NCI-H1694 (cell line): Measurements from ENCODE around the gene GSTM5.
"Not testable (repeated sequence)": the region's sequence is repeated elsewhere in the genome, so short reads cannot be mapped to it uniquely, and the experiment has no call there.

Experiments
- DNase-seq: peaks from one replicate; lab custom pipeline; 2025; lab: John Stamatoyannopoulos, UW

The GSTM5 gene

DNA sequence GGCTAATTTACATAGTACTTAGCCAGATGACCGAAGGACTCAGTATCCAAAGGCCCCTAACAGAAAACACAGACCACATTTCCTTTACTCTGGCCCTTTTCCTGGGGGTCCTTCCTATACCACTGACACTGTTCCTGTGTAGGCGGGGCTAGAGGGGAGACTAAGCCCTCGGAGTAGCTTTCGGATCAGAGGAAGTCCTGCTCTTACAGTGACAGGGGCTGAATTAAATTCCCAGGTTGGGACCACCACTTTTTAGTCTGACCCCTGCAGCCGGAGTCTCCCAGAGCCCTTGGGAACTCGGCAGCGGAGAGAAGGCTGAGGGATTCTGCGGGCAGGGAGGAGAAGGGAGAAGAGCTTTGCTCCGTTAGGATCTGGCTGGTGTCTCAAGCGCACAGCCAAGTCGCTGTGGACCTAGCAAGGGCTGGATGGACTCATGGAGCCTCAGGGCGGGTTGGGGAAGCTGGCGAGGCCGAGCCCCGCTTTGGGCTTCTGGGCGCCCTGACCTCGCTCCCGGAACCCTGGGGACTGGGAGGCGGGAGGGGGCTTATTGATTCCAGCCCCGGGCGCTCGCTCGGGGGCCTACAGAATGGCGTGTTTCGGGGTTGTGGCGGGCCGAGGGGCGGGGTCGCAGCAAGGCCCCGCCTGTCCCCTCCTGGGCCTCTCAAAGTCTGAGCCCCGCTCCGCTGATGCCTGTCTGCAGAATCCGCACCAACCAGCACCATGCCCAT, at the start of gene GSTM5:
Gene GSTM5 (plus strand): TSS at position 659 of the 728 bp plus-strand sequence. CDS start 62 bp downstream, at position 721.
- DNase-seq: not testable (repeated sequence)

DNA sequence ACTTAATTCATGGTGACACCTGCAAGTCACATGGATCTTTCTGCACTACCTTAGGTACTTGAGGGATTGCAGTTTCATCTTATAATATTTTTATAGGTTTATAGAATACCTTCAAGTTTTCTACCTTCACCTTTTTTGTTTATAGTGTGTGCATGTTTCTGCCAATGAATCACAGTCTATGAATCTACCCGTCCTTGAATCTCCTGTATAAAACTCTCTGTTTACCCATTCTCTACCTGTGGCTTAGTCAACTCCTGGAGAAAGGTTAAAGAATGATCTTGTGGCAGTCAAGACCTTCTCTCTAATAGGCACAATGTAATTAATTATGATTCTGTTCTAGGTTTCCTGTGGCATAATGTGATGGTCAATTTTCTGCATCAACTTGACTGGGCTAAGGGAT, 47.4 kb upstream of the GSTM5 start:
- no peak for DNase-seq

DNA sequence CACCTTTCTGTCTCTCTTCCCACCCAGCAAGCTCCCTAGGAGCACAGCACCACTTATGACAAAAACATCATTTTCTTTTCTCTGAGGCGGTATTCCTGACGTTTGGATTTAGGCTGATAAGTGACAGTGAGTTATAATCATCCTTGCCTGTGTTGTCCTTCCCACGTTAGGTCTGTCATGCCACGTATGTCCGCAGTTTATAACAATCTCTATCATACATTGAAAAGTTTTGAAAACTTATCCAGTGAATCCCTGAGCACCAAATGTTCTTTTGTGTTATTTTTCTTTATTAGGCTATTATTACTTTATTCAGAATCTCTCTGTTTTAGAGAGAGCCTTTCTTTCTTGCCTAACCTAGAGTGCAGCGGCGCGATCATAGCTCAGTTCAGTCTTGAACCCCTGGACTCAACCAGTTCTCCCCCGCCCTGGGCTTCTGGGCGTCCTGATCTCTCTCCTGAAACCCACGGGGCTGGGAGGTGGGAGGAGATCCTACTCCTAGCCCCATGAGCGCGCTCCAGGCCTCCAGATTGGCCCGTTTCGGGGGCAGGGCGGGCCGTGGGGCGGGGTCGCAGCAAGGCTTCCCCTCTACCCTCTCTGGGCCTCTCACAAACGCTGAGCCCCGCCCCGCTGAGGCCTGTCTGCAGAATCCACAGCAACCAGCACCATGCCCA, 44.5 kb upstream of the GSTM5 start, which contains the start of gene GSTM2:
Gene GSTM2 (plus strand): TSS at position 606 of the 671 bp plus-strand sequence. CDS start 59 bp downstream, at position 665.
- DNase-seq: peak; percentile 86

DNA sequence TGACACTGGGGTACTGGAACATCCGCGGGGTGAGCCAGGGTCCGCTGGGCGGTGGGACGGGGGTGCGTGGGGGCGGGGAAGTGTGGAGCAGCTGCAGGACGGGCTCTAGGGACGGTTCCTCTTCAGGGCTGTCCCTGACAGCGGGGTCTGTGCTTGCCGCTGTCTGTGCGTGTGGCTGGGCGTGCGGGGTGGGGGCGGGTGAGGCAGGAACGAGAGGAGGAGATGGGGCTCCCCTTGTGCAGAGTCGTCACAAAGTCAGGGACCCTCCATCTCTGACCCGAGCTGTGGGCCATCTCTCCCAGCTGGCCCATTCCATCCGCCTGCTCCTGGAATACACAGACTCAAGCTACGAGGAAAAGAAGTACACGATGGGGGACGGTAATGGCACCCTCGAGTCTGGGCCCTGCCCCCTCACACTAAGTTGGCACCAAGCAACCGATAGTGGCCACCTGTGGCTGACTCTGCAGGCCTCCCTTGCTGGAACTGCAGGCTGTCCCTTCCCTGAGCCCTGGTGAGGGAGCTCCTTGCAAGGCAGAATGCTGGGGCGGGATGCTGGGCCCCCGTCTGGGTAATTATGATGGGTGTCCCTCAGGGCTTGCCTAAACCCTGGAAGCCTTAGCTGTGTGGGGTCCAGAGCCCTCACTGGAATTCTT, 43.8 kb upstream of the GSTM5 start:
- no peak for DNase-seq

DNA sequence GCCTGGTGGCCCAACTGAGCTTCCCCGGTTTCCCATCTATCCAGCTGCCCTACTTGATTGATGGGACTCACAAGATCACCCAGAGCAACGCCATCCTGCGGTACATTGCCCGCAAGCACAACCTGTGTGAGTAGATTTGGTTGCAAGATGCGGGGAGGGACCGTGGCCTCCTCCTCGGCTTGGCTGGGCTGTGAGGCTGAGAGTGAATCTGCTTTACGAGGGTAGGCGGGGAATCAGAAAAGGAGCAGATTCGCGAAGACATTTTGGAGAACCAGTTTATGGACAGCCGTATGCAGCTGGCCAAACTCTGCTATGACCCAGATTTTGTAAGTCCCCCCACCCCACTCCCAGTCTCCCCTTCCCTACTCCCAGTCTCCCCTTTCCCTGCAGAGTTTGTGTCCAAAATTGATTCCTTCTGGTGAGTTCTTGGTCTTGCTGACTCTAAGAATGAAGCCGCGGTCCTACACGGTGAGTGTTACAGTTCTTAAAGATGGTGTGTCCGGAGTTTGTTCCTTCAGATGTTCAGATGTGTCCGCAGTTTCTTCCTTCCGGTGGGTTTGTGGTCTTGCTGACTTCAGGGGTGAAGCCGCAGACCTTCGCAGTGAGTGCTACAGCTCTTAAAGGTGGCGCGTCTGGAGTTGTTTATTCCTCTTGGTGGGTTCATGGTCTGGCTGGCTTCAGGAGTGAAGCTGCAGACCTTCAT, 42.7 kb upstream of the GSTM5 start:
- no peak for DNase-seq

DNA sequence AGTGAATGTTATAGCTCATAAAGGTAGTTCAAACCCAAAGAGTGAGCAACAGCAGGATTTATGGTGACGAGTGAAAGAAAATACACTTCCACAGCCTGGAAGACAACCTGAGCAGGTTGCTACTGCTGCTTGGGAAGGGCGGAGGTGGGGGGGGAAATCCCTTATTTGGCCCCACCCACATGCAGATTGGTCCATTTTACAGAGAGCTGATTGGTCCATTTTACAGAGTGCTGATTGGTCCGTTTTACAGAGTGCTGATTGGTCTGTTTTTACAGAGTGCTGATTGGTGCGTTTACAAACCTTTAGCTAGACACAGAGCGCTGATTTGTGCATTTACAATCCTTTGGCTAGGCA, 42.1 kb upstream of the GSTM5 start:
- not testable (repeated sequence) for DNase-seq

DNA sequence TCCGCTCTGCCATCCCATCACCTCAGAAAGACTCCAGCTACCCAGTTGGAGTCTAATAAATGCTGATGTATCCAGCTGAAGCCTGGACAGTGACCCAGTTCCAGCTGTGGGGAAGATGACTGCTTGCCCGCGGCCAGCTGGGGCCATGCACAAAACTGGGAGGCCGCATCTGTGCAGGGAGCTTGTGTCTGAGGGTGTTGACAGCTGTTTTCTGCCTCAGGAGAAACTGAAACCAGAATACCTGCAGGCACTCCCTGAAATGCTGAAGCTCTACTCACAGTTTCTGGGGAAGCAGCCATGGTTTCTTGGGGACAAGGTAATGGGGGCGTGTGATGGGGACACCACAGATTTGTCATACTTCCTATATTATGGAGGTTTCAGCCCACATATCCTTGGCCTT, 41.0 kb upstream of the GSTM5 start:
- DNase-seq: no peak

DNA sequence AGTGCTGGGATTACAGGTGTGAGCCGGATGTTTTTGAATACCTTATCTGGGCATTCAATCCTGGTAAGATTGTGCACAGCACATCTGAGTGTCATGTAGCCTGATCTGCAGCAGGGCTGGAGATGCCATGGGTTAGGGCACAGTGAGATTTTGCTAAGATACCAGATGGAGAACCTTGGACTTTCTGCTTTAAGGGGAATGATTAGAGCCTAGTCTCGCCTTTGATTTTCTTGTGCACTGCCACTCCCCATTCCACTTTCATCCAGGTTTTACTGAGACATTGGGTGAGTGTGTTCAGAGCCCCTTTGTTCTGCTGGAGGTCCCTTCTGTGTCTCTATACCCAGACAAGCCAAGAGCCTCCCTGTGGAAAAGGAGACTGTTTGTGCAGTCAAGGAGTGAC, 38.2 kb upstream of the GSTM5 start:
- DNase-seq: not testable (repeated sequence)

DNA sequence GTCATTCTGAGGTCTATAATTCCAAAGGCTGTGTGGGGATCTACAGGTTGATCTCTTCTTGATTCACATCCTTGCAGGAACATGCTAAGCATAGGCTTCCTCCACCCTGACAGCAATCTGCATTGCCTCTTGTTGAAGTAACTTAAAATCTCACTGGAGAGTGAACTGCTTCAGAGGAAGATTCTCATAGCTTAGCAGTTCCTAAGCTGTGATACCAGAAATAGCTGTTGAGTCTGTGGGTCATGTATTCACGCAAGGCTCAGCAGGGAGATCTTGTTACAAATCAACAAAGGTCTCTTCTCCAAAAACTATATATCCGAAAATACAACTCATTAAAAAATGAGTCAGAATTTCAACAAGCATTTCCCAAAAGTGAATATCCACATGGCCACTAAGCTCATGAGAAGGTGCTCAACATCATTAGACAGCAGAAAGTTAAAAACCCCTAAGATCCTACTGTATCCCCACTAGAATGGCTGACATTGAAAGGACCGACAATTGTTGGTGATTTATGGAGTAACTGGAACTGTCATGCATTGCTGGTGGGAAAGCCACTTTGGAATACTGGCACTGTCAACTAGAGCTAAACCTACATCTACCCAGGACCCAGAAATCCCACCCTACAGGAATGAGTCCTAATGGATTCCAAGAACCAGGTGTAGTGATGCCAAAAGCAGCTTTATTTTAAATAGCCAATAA, 35.2 kb upstream of the GSTM5 start:
- not testable (repeated sequence) for DNase-seq

DNA sequence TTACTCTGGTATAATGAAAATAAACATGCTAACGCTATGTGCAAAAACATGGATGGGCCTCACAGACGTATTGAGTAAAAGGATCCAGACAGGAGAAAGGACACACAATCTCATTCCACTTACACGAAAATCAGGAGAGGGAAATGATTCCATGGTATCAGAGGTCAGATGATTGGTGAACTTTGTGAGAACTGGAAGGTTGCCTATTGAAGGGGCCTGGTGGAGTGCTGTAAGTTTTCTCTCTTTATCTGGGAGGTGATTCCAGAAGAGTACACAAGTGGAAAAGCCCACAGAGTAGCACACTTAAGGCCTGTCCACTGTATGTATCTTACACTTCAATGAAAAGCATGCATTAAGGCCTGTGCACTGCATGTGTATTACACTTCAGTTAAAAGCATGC, 34.6 kb upstream of the GSTM5 start:
- no peak for DNase-seq

DNA sequence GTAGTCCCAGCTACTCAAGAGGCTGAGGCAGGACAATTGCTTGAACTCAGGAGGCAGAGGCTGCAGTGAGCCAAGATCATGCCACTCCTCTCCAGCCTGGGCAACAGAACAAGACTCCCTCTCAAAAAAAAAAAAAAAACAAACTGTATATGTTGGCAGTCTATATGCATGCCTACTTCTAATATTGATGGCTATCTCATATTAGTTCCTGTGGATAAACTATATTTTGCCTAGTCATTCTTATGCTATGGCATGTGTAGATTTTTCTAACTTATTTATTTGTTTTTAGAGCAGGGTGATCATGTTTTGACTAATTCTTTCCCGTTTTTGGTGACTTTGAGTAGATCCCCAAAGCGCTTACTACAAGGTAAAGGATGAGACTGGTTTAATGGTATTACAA, 33.4 kb upstream of the GSTM5 start:
- DNase-seq: not testable (repeated sequence)

DNA sequence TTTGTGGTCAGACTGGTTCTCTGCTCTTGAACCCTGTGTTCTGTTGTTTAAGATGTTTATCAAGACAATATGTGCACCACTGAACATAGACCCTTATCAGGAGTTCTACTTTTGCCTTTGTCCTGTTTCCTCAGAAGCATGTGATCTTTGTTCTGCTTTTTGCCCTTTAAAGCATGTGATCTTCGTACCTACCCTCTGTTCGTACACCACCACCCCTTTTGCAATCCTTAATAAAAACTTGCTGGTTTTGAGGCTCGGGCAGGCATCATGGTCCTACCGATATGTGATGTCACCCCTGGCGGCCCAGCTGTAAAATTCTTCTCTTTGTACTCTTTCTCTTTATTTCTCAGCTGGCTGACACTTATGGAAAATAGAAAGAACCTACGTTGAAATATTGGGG, 27.3 kb upstream of the GSTM5 start:
- DNase-seq: not testable (repeated sequence)

DNA sequence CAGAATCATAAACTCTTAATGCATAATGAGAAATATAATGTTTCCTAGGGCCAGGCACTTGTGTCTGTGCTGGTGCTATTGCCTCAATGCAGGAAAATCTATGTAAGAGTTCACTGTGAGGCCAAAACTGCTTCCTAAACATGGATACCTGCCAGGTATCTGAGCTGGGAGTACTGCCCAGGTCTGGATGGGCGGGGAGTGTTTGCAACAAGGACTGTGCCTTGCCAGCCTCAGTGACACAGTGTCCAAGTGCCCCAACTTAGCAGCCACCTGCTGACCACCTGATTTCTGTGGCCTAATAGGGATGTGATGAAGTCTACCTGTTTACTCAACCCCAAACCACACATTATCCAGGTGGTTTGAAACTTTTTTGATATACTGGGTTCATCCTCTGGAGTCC, 26.7 kb upstream of the GSTM5 start:
- not testable (repeated sequence) for DNase-seq

DNA sequence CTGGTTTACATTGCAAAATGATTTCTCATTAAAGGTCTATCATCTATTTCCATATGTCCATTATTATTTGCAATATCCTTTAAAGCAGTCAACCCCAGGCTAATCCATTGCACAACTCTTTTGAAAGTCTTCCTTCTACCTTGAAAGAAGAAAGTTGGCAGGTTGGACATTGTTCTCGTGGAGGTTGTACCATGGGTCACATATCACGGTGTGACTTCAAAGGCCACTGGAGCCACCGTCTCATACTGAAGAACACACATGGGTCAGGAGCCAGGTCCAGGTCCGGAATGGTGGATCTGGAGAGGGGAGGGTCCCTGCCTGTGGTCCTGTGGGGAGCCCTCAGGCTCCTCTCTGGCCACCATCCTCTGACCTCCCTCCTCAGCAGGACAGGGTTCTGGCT, 26.2 kb upstream of the GSTM5 start:
- DNase-seq: not testable (repeated sequence)

DNA sequence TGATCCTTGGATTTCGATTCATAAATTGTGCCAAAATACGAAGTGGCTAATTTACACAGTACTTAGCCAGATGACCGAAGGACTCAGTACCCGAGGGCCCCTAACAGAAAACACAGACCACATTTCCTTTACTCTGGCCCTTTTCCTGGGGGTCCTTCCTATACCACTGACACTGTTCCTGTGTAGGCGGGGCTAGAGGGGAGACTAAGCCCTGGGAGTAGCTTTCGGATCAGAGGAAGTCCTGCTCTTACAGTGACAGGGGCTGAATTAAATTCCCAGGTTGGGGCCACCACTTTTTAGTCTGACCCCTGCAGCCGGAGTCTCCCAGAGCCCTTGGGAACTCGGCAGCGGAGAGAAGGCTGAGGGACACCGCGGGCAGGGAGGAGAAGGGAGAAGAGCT, 24.9 kb upstream of the GSTM5 start:
- DNase-seq: not testable (repeated sequence)

DNA sequence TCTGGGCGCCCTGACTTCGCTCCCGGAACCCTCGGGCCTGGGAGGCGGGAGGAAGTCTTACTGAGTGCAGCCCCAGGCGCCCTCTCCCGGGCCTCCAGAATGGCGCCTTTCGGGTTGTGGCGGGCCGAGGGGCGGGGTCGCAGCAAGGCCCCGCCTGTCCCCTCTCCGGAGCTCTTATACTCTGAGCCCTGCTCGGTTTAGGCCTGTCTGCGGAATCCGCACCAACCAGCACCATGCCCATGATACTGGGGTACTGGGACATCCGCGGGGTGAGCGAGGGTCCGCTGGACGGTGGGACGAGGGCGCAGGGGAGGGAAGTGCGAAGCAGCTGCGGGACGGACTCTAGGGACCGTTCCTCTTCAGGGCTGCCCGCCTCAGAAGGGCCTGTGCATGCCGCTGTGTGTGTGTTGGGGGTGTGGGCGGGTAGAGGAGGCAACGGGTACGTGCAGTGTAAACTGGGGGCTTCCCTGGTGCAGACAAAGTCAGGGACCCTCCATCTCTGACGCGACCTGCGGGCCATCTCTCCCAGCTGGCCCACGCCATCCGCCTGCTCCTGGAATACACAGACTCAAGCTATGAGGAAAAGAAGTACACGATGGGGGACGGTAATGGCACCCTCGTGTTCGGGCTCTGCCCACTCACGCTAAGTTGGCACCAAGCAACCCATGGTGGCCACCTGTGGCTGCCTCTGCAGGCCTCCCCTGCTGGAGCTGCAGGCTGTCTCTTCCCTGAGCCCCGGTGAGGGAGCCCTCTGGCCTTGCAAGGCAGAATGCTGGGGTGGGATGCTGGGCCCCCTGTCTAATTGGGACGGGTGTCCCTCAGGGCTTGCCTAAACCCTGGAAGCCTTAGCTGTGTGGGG, 24.2 kb upstream of the GSTM5 start, which contains the start of gene GSTM1:
Gene GSTM1 (plus strand): TSS at position 177 of the 859 bp plus-strand sequence. CDS start 57 bp downstream, at position 234.
- DNase-seq: no peak

DNA sequence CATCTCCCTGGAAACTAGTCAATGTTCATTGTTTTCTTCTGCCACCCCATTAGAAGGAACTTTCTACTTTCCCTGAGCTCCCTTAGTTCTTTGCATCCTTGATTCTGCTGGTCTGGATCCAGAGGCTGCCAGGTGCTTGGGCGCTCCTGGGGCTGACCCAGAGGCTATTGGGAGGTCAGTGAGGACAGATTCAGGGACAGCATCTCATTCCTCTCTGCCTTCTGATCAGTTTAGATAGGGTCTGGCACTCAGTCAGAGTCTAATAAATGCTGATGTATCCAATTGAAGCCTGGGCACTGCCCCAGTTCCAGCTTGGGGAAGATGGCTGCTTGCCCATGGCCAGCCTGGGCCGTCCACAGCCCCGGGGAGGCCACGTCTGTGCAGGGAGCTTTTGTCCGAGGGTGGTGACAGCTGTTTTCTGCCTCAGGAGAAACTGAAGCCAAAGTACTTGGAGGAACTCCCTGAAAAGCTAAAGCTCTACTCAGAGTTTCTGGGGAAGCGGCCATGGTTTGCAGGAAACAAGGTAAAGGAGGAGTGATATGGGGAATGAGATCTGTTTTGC, 22.1 kb upstream of the GSTM5 start:
- DNase-seq: no peak

DNA sequence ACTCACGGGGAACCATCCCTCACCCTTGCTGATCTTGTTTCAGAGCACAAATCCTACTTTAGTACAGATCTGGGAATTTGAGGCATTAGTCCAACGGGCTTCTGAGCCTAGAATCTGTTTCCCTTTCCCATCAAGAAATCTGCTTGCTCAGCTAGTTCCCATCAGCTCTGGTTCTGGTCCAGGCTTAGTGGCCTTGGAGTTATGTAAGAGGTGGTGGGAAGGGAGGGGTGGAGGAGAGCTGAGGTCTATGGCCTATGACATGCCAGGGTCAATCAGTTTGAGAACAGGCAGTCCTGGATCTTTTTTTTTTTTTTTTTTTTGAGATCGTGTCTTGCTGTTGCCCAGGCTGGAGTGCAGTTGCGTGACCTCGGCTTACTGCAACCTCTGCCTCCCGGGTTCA, 20.3 kb upstream of the GSTM5 start:
- DNase-seq: no peak

DNA sequence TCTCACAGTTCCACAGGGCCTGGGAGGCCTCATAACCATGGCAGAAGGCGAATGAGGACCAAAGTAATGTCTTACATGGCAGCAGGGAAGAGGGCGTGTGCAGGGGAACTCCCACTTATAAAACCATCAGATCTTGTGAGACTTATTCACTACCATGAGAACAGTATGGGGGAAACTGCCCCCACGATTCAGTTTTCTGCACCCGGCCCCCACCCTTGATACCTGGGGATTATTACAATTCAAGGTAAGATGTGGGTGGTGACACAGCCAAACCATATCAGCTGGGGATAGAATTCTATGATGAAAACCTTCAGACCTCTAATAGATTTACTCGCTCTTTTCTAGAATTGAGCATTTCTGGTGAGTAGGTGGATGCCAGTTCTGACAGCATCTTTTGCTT, 17.7 kb upstream of the GSTM5 start:
- DNase-seq: not testable (repeated sequence)

DNA sequence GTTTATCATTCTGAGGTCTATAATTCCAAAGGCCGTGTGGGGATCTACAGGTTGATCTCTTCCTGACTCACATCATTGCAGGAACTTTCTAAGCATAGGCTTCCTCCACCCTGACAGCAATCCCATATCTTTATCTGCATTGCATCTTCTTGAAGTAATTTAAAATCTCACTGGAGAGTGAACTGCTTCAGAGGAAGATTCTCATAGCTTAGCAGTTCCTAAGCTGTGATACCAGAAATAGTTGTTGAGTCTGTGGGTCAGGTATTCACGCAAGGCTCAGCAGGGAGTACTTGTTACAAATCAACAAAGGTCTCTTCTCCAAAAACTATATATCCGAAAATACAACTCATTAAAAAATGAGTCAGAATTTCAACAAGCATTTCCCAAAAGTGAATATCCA, 16.9 kb upstream of the GSTM5 start:
- not testable (repeated sequence) for DNase-seq
